SHP77 (cell line): ENCODE measurements around the gene RFX7.
A peak's percentile ranks its signal among the peaks of the same experiment; 100 is the strongest.

Experiments used
- DNase-seq, 2 experiments: peaks; one replicate each; lab custom pipeline; 2025; lab: John Stamatoyannopoulos, UW

RFX7 gene

DNA sequence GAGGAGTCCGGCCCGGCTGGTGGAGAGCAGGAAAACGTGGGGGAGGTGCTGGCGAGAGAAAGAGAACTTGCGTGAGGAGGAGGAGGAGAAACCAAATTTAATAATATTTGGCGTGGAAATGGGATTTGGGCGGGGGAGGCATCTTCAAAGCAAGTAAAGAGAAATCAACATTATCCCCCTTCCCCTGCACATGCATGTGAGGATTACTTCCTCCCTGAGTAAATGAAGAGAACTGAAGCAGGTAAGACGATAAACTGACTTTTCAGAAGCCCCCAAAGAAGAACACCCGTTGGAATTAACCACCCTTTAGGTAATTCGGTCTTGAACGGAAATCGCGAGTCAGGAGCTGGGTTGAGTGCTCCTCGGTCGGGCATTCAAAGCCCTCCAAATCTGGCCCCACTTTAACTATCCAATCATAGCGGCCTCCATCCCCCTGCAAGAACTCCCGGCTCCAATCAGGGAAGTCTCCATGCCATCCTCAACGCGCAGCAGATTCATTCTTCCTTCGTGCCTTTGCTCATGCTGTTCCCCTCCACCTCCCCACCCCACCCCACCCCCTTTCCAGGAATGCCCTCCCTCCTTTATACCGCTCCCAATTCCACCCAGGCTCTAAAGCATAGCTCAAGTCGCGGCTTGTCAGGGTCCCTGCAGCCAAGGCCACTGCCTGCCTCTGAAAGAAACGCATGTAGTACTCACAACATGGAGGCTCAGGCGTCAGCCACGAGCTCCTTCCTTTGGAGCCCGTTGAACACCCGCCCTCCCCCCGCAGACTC, 545 bp upstream of the RFX7 start:
- DNase-seq: peak; percentile 89 to 90

GRCh38 chr15:56242576-56243162, 1.0 kb downstream of the RFX7 start:
- peak; percentile 46 to 59 for DNase-seq

DNA sequence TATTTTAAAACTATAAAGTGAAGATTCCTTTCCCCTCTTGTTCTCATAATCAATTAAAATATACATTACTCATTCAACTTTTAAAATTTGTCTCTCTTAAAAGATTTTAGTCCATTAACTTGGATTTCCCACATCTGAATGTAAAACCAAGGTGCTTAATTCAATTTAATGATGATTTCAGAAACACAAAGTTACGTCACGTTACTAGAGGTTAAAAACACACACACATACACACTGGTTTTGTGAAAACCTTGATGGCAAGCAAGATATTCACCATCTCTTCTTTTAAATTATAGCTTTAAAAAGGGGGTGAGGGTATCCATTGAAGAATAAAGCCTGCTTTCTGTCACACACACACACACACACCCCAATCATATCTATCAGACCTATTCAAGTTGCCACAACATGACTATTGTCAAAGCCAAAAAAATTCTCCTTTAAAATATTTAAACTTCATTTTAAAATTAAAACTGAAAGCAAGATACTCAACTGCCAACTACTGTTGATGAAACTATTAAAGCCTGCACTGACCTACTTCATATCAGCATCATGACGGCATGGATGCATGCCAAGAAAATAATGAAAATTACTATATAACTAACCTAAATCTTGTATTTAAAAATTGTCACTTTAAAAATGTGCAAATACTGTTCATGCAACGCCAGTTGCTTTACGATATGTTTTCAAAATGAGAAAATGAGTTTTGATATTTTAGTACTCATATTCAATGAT, 2.1 kb downstream of the RFX7 start:
- no peak for DNase-seq

GRCh38 chr15:56240390-56240789, 3.3 kb downstream of the RFX7 start:
- no peak for DNase-seq

DNA sequence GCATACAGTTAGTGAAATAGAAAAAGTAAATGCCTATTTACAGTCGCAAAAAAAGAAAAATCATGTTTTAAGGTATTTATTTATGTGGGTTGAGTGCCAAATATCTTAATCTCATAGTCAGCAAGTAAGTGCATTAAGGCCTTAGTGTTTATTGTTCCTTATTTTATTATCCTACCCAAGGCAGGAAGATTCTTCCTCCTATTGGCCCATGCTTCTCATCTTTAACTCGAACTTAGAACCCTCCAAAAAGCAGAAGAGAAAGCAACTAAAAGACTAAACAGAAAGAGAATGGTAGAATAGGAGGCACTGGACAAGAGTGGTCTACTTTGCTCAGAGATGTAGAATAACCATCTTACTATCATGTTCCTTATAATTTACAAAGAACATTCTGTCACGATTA, 7.5 kb downstream of the RFX7 start:
- no peak for DNase-seq

DNA sequence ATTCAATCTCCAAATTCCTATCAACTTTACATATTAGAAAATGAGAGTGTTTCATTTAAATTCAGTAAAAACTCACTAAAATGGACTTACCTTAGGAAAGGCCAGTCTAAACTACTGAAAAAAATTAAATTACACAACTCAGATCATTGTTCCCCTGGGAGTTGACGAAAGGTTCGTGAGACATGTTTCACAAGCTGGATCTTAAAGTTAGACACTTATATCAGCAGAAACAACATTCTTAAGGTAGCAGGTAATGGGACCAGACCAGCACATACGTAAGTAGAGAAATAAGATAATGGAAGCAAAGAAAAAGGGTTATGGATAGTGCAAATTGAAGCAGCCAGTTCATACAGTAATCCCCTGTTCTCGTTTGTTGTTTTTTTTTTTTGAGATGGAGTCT, 8.9 kb downstream of the RFX7 start:
- no peak for DNase-seq

GRCh38 chr15:56233549-56233948, 10.1 kb downstream of the RFX7 start:
- DNase-seq: no peak

DNA sequence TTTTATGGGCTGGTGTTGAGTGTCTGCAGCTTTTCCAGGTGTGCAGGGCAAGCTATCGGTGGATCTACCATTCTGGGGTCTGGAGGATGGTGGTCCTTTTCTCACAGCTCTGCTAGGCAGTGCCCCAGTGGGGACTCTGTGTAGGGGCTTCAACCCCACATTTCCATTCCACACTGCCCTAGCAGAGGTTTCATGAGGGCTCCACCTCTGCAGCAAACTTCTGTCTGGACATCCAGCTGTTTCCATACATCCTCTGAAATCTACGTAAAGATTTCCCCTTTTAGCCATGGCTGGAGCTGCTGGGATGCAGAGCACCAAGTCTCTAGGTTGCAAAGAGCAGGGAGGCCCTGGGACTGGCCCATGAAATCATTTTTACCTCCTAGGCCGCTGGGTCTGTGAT, 11.6 kb downstream of the RFX7 start:
- no peak for DNase-seq

- no peak for DNase-seq
These were observed 14.8 kb downstream of the RFX7 start for GRCh38 chr15:56228854-56229253.

DNA sequence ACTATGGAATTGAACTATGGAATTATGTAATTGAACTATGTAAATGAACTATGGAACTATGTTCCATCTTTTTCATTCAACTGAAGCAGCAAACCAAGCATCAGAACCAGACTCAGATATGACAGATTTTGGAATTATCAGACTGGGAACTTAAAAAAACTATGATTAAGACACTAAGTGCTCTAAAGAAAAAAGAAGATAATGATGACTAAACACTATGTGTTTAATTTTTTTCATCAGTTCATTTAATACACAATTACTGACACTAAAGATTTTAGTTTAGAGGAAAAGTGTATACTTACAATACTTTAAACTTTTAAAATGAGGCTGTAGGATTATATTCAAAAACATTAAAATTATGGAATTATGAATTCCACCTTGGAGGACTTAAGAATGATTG, 15.3 kb downstream of the RFX7 start:
- DNase-seq: no peak

DNA sequence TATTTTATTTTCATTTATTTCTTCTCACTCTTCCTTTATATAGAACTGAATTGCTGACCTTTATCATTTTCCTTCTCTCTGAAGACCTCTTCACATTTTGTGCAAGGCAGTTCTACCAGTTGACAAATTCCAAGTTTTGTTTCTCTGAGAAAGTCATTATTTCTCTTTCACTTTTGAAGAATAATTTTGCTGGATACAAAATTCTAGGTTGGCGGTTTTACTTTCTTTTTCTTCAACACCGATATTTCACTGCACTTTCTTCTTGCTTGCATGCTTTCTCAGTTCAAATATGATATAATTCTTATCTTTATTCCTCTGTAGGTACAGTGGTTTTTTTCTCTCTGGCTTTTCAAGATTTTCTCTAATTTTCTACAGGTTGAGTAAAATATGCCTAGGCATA, 15.9 kb downstream of the RFX7 start:
- DNase-seq: no peak

DNA sequence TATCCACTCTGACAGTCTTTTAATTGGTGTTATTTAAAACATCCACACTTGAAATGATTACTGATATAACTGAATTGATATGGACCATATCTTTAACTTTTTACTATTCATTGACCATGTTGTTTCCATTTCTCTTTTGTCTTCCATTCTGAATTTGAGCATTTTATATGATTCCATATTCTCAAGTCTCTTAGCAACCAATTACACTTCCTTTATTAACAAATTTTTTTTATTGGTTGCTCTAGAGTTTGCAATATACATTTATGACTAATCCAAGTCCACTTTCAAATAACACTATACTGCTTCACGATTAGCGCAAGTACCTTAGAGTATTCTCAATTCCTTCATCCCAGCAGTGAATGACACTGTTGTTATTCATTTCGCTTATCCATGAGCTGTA, 16.4 kb downstream of the RFX7 start:
- DNase-seq: no peak

DNA sequence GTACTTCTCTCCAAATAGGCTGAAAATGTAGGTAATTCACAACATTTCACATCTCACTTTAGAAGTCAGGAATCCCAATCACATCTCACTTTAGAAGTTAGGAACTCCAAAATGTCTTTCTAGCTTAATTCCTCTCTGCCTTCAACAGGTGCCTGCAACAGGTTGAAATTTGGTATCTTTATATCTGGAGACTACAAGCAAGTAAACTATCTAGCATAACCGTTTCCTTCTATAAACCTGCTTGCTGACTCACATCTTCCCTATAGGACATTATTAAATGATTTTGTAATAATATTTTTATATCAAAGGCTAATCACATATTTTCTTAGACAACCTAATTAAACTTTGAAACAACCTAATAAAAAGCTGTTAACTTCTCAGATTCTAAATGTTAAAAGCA, 18.2 kb downstream of the RFX7 start:
- DNase-seq: no peak

DNA sequence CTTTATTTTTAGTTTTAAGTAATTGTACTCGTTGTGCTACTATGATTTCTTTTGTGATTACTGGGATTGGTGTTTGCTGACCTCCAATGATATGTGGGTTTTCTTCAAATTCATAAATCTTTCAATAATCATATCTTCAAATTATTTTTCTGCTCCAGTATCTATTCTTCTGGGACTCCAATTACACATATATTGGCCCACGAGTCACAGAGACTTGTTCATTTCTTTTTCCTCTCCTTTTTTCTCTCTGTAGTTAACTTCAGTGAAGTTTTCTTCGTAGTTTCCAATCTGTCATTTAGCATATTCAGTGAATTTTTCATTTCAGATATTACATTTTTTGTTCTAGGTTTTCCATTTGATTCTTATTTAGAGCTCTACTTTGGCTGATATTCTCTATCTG, 21.4 kb downstream of the RFX7 start:
- DNase-seq: no peak

- DNase-seq: no peak
These were observed 26.3 kb downstream of the RFX7 start for GRCh38 chr15:56217341-56217740.

DNA sequence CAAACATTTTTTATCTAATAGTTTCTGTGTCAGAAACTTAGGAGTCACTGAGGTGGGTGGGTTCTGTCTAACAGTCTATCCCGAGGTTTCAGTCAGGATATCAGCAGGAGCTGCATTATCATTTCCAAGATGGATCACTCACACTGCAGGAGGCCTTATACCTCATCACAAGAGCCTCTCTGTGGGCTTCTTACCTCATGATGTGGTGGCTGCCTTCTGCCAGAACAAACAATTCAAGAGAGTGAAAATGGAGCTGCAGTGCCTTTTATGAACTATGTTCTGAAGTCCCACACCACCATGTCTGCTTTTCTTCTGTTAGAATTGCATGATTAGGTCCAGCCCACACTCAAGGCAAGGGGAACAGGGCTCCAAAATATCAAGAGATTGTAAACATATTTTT, 27.9 kb downstream of the RFX7 start:
- DNase-seq: peak in 1 of 2 experiments; percentile 4

DNA sequence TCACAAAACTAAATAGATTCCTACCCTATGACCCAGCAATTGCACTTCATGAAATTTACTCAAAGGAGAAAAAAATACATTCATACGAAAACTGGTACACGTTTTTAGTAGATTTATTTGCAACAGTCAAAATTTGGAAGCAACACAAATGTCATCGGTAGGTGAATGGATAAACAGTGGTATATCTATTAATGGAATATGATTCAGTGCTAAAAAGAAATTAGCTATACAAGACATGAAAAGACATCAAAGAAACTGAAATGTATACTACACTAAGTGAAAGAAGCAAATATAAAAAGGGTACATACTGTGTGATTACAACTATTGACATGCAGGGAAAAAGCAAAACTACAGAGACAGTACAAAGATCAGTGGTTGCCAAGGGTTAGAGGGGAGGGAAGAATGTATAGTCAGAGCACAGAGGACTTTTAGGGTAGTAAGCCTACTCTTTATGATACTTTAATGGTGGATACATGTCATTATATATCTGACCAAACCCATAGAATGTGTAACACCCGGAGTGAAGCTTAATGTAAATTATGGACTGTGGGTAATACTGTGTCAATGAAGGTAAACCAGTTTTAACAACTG, 31.6 kb downstream of the RFX7 start:
- DNase-seq: no peak

GRCh38 chr15:56211064-56211463, 32.6 kb downstream of the RFX7 start:
- no peak for DNase-seq

DNA sequence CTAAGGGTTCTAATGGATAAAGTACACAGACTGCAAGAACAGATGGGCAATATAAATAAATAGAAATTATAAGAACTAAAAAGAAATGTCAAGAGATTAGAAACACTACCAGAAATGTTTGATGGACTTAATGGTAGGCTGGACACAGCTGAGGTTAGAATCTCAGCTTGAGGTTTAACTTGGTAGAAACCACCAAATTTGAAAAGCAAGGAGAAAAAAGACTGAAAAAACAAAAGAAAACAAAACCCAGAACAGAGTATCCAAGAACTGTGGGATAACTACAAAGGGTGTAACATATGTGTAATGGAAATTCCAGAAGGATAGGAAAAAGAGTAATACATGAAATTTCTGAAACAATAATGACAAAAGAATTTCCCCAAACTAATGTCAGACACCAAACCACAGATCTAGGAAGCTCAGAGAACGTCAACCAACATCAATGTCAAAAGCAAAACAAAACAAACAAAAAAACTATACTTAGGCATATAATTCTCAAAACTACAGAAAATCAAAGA, 35.0 kb downstream of the RFX7 start:
- no peak for DNase-seq

DNA sequence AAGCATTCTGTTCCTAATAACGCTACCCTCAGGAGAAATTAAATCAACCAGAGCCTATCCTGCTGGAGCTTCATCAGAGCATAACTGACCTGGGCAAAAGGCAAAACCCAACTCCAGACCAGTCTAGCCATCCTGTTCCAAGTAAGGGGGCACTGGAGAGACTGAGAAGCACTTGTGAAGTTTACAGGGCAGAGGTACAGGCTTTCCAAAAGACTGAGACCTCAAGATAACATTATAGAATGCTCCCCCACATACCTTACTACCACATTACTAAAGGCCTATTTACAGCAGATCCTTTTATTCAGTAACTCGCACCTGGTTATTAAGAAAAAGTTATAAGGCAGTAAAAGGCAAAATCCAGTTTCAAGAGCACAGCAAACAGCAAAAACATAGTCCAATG, 35.5 kb downstream of the RFX7 start:
- DNase-seq: no peak

GRCh38 chr15:56207711-56208110, 36.0 kb downstream of the RFX7 start:
- DNase-seq: no peak

DNA sequence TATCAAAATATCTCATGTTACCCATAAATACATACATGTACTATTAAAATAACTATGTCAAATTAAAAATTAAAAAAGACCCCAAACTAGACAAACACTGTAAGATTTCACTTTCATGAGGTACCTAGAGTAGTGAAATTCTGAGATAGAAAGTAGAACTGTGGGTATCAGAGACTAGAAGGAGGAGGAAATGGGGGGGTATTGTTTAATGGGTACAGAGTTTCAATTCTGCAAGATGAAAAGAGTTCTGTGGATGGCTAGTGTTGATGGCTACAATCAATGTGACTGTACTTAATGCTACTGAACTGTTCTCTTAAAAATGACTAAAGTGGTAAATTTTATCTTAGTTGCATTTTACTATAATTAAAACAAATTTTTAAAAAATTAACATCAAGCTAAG, 36.6 kb downstream of the RFX7 start:
- DNase-seq: no peak
